OCI-LY1 (cell line): ENCODE measurements around the gene CPSF4L.

ENCODE experiments used
- H2AFZ ChIP-seq: fragments of 200-600 bp; sonication (generic), shearing (Covaris generic); 2 replicates; pipeline ENCODE4 v1.6.0; 2014; ENCODE audit warnings: antibody characterized with exemption, mild to moderate bottlenecking, low read length
- H3F3A ChIP-seq: fragments of 200-600 bp; sonication (generic), shearing (Covaris generic); 2 replicates; pipeline ENCODE4 v1.6.0; 2014; ENCODE audit warnings: mild to moderate bottlenecking, antibody characterized with exemption, low read length, moderate library complexity; ENCODE audit not compliant: insufficient read depth
- H3K27ac ChIP-seq: fragments of 200-600 bp; sonication (generic); 2 replicates; pipeline ENCODE4 v1.5.1; 2014; ENCODE audit warnings: low read length, mixed run types, mild to moderate bottlenecking, low read depth; ENCODE audit not compliant: poor library complexity, severe bottlenecking
- H3K27me3 ChIP-seq: fragments of 200-600 bp; sonication (generic); 2 replicates; pipeline ENCODE4 v1.6.0; 2014; ENCODE audit warnings: antibody characterized with exemption, mild to moderate bottlenecking, low read length, moderate library complexity; ENCODE audit not compliant: insufficient read depth
- H3K36me3 ChIP-seq: fragments of 200-600 bp; sonication (generic); 2 replicates; pipeline ENCODE4 v1.6.1; 2014; ENCODE audit warnings: mild to moderate bottlenecking, antibody characterized with exemption, low read length, moderate library complexity, mixed read lengths; ENCODE audit not compliant: insufficient read depth
- H3K4me1 ChIP-seq: fragments of 200-600 bp; sonication (generic); 2 replicates; pipeline ENCODE4 v1.5.1; 2014; ENCODE audit warnings: mild to moderate bottlenecking, low read length, moderate library complexity; ENCODE audit not compliant: insufficient read depth, severe bottlenecking
- H3K4me2 ChIP-seq: fragments of 200-600 bp; sonication (generic), shearing (Covaris generic); 2 replicates; pipeline ENCODE4 v1.6.1; 2014; ENCODE audit warnings: low read length
- H3K4me3 ChIP-seq: fragments of 200-600 bp; sonication (generic); 2 replicates; pipeline ENCODE4 v1.5.1; 2014; ENCODE audit warnings: low read length, low read depth, mild to moderate bottlenecking, mixed read lengths; ENCODE audit not compliant: poor library complexity, severe bottlenecking
- H3K79me2 ChIP-seq: fragments of 200-600 bp; shearing (Covaris generic); 2 replicates; pipeline ENCODE4 v1.6.1; 2016; ENCODE audit warnings: mixed run types, low read length, mixed read lengths; ENCODE audit not compliant: insufficient read depth
- H3K9ac ChIP-seq: fragments of 200-600 bp; sonication (generic), shearing (Covaris generic); 2 replicates; pipeline ENCODE4 v1.6.1; 2014; ENCODE audit warnings: mild to moderate bottlenecking, low read length, mixed read lengths
- H3K9me2 ChIP-seq: fragments of 200-600 bp; sonication (generic), shearing (Covaris generic); 2 replicates; pipeline ENCODE4 v1.6.1; 2014; ENCODE audit warnings: low read depth, mild to moderate bottlenecking, low read length, mixed read lengths
- H3K9me3 ChIP-seq: fragments of 200-600 bp; shearing (Covaris generic); 2 replicates; pipeline ENCODE4 v1.6.1; 2014; ENCODE audit warnings: low read length, mixed read lengths
- H4K20me1 ChIP-seq: fragments of 200-600 bp; sonication (generic), shearing (Covaris generic); 2 replicates; pipeline ENCODE4 v1.6.0; 2016; ENCODE audit warnings: mild to moderate bottlenecking, low read length; ENCODE audit not compliant: insufficient read depth
- EZH2 ChIP-seq: fragments of 200-600 bp; sonication (generic), shearing (Covaris generic); IDR thresholded peaks from 2 replicates; pipeline ENCODE4 v1.8.0; 2017; ENCODE audit warnings: borderline replicate concordance, mixed run types, mild to moderate bottlenecking, antibody characterized with exemption, low read length, moderate library complexity, mixed read lengths
- TF ChIP-seq, protein P1 (sequence below): fragments of 200-600 bp; sonication (generic), shearing (Covaris generic); IDR thresholded peaks from 2 replicates; pipeline ENCODE4 v1.5.1; 2017; ENCODE audit warnings: mild to moderate bottlenecking, antibody characterized with exemption, low read length, moderate library complexity, mixed read lengths

CPSF4L gene

DNA sequence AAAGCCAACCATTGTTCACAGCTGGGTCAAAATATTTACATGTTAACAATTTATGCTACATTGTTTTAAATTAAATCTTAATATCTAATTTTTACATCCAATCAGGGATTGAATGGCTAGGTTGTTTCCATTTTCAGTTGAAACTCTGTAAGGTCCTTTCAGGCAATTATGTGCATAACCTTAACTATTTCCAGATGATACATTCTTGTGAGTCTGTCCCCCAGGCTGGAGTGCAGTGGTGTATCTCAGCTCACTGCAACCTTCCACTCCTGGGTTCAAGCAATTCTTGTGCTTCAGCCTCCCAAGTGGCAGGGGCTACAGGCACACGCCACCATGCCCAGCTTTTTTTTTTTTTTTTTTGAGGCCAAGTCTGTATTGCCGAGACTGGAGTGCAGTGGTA, 39.7 kb upstream of the CPSF4L start:
- no peaks in the 10 kb centered on the region for H3K9me2 ChIP-seq

DNA sequence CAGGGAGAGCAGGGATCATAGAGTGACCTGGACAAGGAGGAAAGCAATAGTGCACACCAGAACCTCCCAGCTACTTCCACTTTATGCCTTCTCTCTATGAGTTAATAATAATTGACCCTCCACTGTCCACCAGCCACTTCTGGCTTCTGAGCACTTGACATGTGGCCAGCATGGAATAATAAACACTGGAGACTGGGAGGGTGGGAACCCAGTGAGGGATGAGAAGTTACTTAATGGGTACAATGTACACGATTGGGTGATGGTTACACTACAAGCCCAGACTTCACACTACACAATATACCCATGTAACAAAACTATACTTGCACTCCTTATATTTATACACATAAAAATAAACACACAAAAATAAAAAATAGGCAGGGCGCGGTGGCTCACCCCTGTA, 38.7 kb upstream of the CPSF4L start:
- no peaks in the 10 kb centered on the region for H3K9me2 ChIP-seq
- no peaks in the 10 kb centered on the region for H3K4me1 ChIP-seq
- H2AFZ ChIP-seq = no peak overlapping the region
- H3K27me3 ChIP-seq = 0 out of 2 replicates have a peak, but pooled peaks cover 5% of the 10 kb centered on the region
- TF ChIP-seq, protein P1, sequence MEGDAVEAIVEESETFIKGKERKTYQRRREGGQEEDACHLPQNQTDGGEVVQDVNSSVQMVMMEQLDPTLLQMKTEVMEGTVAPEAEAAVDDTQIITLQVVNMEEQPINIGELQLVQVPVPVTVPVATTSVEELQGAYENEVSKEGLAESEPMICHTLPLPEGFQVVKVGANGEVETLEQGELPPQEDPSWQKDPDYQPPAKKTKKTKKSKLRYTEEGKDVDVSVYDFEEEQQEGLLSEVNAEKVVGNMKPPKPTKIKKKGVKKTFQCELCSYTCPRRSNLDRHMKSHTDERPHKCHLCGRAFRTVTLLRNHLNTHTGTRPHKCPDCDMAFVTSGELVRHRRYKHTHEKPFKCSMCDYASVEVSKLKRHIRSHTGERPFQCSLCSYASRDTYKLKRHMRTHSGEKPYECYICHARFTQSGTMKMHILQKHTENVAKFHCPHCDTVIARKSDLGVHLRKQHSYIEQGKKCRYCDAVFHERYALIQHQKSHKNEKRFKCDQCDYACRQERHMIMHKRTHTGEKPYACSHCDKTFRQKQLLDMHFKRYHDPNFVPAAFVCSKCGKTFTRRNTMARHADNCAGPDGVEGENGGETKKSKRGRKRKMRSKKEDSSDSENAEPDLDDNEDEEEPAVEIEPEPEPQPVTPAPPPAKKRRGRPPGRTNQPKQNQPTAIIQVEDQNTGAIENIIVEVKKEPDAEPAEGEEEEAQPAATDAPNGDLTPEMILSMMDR = no peak
- TF ChIP-seq EZH2 = no peak
- H3K9me3 ChIP-seq = no peaks in the 10 kb centered on the region
- H4K20me1 ChIP-seq = no peaks in the 10 kb centered on the region
- H3K79me2 ChIP-seq = no peaks in the 10 kb centered on the region
- no peak overlapping the region for H3K4me2 ChIP-seq
- no peak overlapping the region for H3K9ac ChIP-seq
- H3K27ac ChIP-seq = no peak overlapping the region
- no peaks in the 10 kb centered on the region for H3K36me3 ChIP-seq
- no peak overlapping the region for H3K4me3 ChIP-seq
- H3F3A ChIP-seq = no peaks in the 10 kb centered on the region

More for the DNA sequence above, 39.7 kb upstream of the CPSF4L start:
- Histone ChIP-seq H2AFZ (no peak overlapping the region), H3K27me3 (0 out of 2 replicates have a peak, but pooled peaks cover 5% of the 10 kb centered on the region), H3K4me2 (no peak overlapping the region), H3K36me3 (no peaks in the 10 kb centered on the region), H4K20me1 (no peaks in the 10 kb centered on the region), H3K4me3 (no peak overlapping the region), H3K27ac (no peak overlapping the region), H3K9me3 (no peaks in the 10 kb centered on the region), H3K9ac (no peak overlapping the region), H3F3A (no peaks in the 10 kb centered on the region), H3K79me2 (no peaks in the 10 kb centered on the region), H3K4me1 (no peaks in the 10 kb centered on the region)
- TF ChIP-seq, protein P1 = no peak
- TF ChIP-seq EZH2 = no peak

DNA sequence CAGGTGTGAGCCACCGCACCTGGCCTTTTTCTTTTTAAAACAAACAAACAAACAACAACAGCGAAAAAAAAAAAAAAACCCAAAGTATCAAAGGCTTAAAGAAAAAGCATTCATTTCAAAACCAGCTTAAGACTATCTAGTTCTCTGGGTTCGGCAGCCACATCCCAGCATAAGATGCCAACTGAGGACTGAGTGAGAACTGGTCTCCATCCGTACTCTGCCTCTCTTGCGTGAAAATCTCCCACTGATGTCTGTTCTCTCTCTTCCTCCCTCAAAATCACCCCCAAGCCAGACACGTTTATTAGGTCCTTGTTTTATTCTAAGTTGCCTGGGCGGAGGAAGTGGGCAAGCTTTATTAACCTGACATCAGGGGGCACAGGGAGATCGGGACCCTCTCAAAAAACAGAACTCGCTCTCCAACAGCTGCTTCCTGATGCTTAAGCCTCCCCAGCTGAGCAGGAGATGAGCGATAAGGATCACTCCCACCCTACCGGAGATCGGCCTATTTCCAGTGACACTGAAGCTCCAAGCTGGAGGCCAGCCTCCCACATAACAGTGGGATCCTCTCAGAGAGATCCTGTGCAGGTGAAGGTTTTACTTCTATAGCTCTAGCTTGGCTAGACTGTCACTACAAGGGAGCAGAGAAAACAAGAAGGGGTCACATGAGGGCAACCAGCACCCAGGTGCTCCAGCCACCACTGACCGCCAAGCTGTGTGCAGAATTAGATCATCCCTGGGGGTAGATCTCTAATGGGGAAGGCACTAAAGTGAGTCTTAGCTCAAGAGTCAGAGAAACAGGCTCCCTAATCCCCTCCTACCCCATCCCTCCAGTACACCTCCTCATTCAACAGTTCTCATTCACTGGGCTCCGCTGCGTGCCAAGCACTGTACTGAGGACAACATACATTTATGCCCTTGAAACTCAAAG, 36.5 kb upstream of the CPSF4L start:
- H3K4me2 ChIP-seq = no peak overlapping the region
- H3K27ac ChIP-seq = no peak overlapping the region
- H3K9me2 ChIP-seq = no peaks in the 10 kb centered on the region
- 0 out of 2 replicates have a peak, but pooled peaks cover 5% of the 10 kb centered on the region for H3K27me3 ChIP-seq
- H3K9ac ChIP-seq = no peak overlapping the region
- H3K79me2 ChIP-seq = no peaks in the 10 kb centered on the region
- no peak overlapping the region for H2AFZ ChIP-seq
- TF ChIP-seq, protein P1 = no peak
- no peak for TF ChIP-seq EZH2
- H3K4me1 ChIP-seq = no peaks in the 10 kb centered on the region
- H4K20me1 ChIP-seq = no peaks in the 10 kb centered on the region
- no peak overlapping the region for H3K4me3 ChIP-seq
- no peaks in the 10 kb centered on the region for H3K9me3 ChIP-seq
- H3K36me3 ChIP-seq = no peaks in the 10 kb centered on the region
- no peaks in the 10 kb centered on the region for H3F3A ChIP-seq
